Esophagus squamous epithelium (tissue), 5 donors: ENCODE data around the gene ZNF777. TPM values are rescaled to one million over a fixed set of nuclear protein-coding genes. Genes with fewer than 3 reads are reported as not detected.

Experiments
- DNase-seq: peaks from one replicate; lab custom pipeline; 2025; lab: John Stamatoyannopoulos, UW
- H3K27ac ChIP-seq, 4 donors: fragments of 200-600 bp; sonication (generic); one replicate each; pipeline ENCODE4 v1.5.1; 2016 to 2019; ENCODE audit warnings: mild to moderate bottlenecking in 1 of 4
- H3K27me3 ChIP-seq, 4 donors: fragments of 200-600 bp; sonication (generic); 1 replicate in 3 of 4; 2 replicates in 1 of 4; pipeline versions ENCODE4 v1.5.1 to v1.6.0; 2017 to 2021; ENCODE audit warnings: antibody characterized with exemption in 1 of 4
- H3K36me3 ChIP-seq, 3 donors: fragments of 200-600 bp; sonication (generic); one replicate each; pipeline ENCODE4 v1.5.1; 2016 to 2019
- H3K4me1 ChIP-seq, 3 donors: fragments of 200-600 bp; sonication (generic); one replicate each; pipeline ENCODE4 v1.5.1; 2017 to 2019
- H3K4me3 ChIP-seq, 4 donors: fragments of 200-600 bp; sonication (generic); 1 replicate in 3 of 4; 2 replicates in 1 of 4; pipeline ENCODE4 v1.5.1; 2016 to 2019; ENCODE audit warnings: mild to moderate bottlenecking in 2 of 4, moderate library complexity in 1 of 4
- H3K9me3 ChIP-seq, 3 donors: fragments of 200-600 bp; sonication (generic); one replicate each; pipeline ENCODE4 v1.5.1; 2016 to 2019
- POLR2A ChIP-seq, 4 donors: fragments of 450-650 bp; IDR thresholded peaks; one replicate each; pipeline ENCODE4 v1.6.1; 2017; ENCODE audit warnings: antibody characterized with exemption in 4 of 4, mild to moderate bottlenecking in 4 of 4, moderate library complexity in 3 of 4
- WGBS, 2 donors: methylation state at CpG; one replicate each; pipeline ENCODE4 v1.1.5; 2018; 5-methylcytosine and 5-hydroxymethylcytosine counted together
- intact Hi-C: fragments of 100-400 bp; cut with DNase I; formaldehyde crosslinking; loops from one replicate; pipeline ENCODE4 v1.15.0; 2022
- total RNA-seq, 4 donors: library from RNA; depleted of rRNA; stranded (reverse); fragments of >200 nt; gene quantifications; one replicate each; pipeline ENCODE4 v1.1.0, GENCODE V29; 2016
- TF ChIP-seq, protein P1 (sequence below), 6 experiments: fragments of 450-650 bp in 4 of 6; fragments of 200-600 bp in 2 of 6; sonication (generic) in 2 of 6; IDR thresholded peaks; one replicate each; pipeline ENCODE4 v1.5.1; 2016 to 2019; ENCODE audit warnings: antibody characterized with exemption in 6 of 6, mild to moderate bottlenecking in 4 of 6, moderate library complexity in 4 of 6
- donor health status: DM: yes; HTN: yes; CAD: no.

ZNF777 gene
- total RNA-seq, 4 donors from 2014 or later: 4.6 to 9.7 (median 7.8) TPM

DNA sequence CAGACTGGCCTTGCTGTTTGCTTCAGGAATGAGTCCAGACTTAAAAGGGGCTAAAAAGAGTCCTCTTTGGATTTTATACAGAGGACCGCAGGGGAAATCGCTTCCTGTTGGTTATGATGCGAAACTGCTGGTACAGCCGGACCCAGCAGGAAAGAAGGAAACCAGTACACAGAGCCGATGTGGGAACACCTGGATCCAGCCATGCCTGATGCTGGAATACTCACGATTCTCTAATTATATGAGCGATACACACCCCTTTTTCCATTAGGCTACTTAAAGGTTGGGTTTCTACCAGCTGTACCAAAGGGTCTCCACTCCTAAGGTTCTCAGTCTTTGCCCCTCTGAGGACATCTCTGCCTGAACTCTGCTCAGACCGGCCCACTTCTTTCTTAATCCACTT, 27.7 kb downstream of the ZNF777 start:
- H3K9me3 ChIP-seq: no peaks in the 10 kb centered on the region
- DNase-seq: no peak
- intact Hi-C loops: no loop called here
- WGBS, 2 donors: 87 to 95% methylated on average over 8 of the region's 8 CpGs
- no peak overlapping the region for H3K27ac ChIP-seq
- H3K4me3 ChIP-seq: no peak overlapping the region
- no peaks in the 10 kb centered on the region for H3K4me1 ChIP-seq
- no peak for TF ChIP-seq POLR2A (IDR thresholded peaks at IDR 0.05)
- TF ChIP-seq, protein P1, sequence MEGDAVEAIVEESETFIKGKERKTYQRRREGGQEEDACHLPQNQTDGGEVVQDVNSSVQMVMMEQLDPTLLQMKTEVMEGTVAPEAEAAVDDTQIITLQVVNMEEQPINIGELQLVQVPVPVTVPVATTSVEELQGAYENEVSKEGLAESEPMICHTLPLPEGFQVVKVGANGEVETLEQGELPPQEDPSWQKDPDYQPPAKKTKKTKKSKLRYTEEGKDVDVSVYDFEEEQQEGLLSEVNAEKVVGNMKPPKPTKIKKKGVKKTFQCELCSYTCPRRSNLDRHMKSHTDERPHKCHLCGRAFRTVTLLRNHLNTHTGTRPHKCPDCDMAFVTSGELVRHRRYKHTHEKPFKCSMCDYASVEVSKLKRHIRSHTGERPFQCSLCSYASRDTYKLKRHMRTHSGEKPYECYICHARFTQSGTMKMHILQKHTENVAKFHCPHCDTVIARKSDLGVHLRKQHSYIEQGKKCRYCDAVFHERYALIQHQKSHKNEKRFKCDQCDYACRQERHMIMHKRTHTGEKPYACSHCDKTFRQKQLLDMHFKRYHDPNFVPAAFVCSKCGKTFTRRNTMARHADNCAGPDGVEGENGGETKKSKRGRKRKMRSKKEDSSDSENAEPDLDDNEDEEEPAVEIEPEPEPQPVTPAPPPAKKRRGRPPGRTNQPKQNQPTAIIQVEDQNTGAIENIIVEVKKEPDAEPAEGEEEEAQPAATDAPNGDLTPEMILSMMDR (IDR thresholded peaks at IDR 0.05): no peak
- H3K36me3 ChIP-seq: peaks cover 9 to 77% (median 18%) of the 10 kb centered on the region in 3 donors
- no peaks in the 10 kb centered on the region for H3K27me3 ChIP-seq

- Histone ChIP-seq H3K4me3 (no peak overlapping the region), H3K27ac (no peak overlapping the region), H3K27me3 (no peaks in the 10 kb centered on the region), H3K9me3 (no peaks in the 10 kb centered on the region), H3K36me3 (peaks cover 9 to 77% (median 18%) of the 10 kb centered on the region in 3 donors), H3K4me1 (no peaks in the 10 kb centered on the region)
- intact Hi-C loops: no loop called here
- DNase-seq: no peak
- TF ChIP-seq POLR2A (IDR thresholded peaks at IDR 0.05): no peak
- TF ChIP-seq, protein P1 (IDR thresholded peaks at IDR 0.05): no peak
- 95 to 98% methylated on average over 22 to 43 of the region's 53 CpGs for WGBS, 2 donors
These were observed 28.7 kb downstream of the ZNF777 start for GRCh38 chr7:149432121-149432691.

DNA sequence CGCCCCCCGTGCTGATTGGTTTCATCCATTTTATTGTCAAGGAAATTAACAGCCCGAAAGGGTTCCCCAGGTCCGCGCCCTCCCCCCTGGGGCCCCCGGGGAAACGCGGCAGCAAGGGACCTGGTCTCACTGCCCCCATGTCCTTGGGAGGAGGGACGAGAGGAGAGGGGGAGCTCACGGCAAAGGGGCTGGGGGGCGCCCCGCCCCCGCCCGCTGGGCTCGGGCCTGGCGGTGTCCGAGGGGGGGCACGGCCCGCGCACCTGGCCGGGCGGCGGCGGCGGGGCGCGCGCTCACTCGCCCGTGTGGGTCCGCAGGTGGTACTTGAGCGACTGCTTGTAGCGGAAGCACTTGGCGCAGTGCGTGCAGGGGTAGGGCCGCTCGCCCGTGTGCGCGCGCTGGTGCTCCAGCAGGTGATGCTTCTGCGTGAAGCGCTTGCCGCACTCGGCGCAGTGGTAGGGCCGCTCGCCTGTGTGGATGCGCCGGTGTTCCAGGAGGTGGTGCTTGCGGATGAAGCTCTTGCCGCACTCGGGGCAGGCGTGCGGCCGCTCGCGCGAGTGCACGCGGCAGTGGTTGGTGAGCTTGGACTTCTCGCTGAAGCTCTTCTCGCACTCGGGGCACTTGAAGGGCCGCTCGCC, 29.3 kb downstream of the ZNF777 start:
- Histone ChIP-seq H3K27me3 (no peaks in the 10 kb centered on the region), H3K27ac (no peak overlapping the region), H3K4me3 (no peak overlapping the region), H3K4me1 (no peaks in the 10 kb centered on the region), H3K9me3 (no peaks in the 10 kb centered on the region), H3K36me3 (peaks cover 9 to 71% (median 18%) of the 10 kb centered on the region in 3 donors)
- intact Hi-C loops: no loop called here
- DNase-seq: no peak
- no peak for TF ChIP-seq POLR2A (IDR thresholded peaks at IDR 0.05)
- TF ChIP-seq, protein P1 (IDR thresholded peaks at IDR 0.05): no peak
- 92 to 95% methylated on average over 4 to 14 of the region's 66 CpGs for WGBS, 2 donors

GRCh38 chr7:149430192-149430591, 30.7 kb downstream of the ZNF777 start:
- Histone ChIP-seq H3K27me3 (no peaks in the 10 kb centered on the region), H3K27ac (no peak overlapping the region), H3K9me3 (no peaks in the 10 kb centered on the region), H3K36me3 (peaks cover 9 to 59% (median 12%) of the 10 kb centered on the region in 3 donors), H3K4me1 (no peaks in the 10 kb centered on the region), H3K4me3 (no peak overlapping the region)
- intact Hi-C loops: no loop called here
- WGBS, 2 donors: 90 to 94% methylated on average over 4 of the region's 4 CpGs
- TF ChIP-seq, protein P1 (IDR thresholded peaks at IDR 0.05): no peak
- TF ChIP-seq POLR2A (IDR thresholded peaks at IDR 0.05): no peak
- DNase-seq: no peak

GRCh38 chr7:149427893-149428292, 33.0 kb downstream of the ZNF777 start:
- 93% methylated on average over 2 of the region's 2 CpGs for WGBS, 2 donors
- no peaks in the 10 kb centered on the region for H3K9me3 ChIP-seq
- TF ChIP-seq POLR2A (IDR thresholded peaks at IDR 0.05): no peak
- TF ChIP-seq, protein P1 (IDR thresholded peaks at IDR 0.05): no peak
- no peak overlapping the region for H3K27ac ChIP-seq
- intact Hi-C loops: no loop called here
- H3K4me1 ChIP-seq: peaks cover 1 to 12% (median 2%) of the 10 kb centered on the region in 3 donors
- H3K4me3 ChIP-seq: no peak overlapping the region
- no peaks in the 10 kb centered on the region for H3K27me3 ChIP-seq
- DNase-seq: no peak
- H3K36me3 ChIP-seq: peaks cover 9 to 36% (median 12%) of the 10 kb centered on the region in 3 donors
